GM19463 (cell line): ENCODE results near the gene WDFY3.

Source experiments
- ATAC-seq: cut with Tn5 transposase; IDR thresholded peaks from one replicate; pipeline ENCODE4 v1.9.1; 2021; ENCODE audit warnings: mild to moderate bottlenecking, moderate library complexity; ENCODE audit not compliant: unreplicated experiment

The WDFY3 gene

GRCh38 chr4:84803116-84803515 is 163.4 kb downstream of the WDFY3 start:
- no peak for ATAC-seq

GRCh38 chr4:84800256-84800655 is 166.2 kb downstream of the WDFY3 start:
- no peak for ATAC-seq

GRCh38 chr4:84799318-84799717 is 167.2 kb downstream of the WDFY3 start:
- no peak for ATAC-seq

DNA sequence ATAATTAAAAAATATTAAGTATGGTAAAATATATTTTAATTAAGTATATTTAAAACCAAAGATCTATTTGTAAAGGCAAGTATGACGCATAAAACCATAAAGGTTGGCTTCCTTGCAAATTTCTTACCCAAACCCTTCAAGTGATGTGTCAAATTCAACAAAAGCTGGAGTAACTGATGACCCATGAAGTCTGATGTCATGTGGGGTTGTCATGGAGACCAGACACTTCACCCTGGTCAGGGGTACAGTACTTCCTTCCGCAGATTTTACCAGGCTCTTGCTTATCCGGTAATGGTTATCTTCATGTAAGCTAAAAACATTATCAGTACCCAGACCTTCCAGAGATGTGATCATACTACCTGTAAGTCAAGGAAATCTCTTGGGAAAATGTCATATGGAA is 170.1 kb downstream of the WDFY3 start:
- no peak for ATAC-seq

DNA sequence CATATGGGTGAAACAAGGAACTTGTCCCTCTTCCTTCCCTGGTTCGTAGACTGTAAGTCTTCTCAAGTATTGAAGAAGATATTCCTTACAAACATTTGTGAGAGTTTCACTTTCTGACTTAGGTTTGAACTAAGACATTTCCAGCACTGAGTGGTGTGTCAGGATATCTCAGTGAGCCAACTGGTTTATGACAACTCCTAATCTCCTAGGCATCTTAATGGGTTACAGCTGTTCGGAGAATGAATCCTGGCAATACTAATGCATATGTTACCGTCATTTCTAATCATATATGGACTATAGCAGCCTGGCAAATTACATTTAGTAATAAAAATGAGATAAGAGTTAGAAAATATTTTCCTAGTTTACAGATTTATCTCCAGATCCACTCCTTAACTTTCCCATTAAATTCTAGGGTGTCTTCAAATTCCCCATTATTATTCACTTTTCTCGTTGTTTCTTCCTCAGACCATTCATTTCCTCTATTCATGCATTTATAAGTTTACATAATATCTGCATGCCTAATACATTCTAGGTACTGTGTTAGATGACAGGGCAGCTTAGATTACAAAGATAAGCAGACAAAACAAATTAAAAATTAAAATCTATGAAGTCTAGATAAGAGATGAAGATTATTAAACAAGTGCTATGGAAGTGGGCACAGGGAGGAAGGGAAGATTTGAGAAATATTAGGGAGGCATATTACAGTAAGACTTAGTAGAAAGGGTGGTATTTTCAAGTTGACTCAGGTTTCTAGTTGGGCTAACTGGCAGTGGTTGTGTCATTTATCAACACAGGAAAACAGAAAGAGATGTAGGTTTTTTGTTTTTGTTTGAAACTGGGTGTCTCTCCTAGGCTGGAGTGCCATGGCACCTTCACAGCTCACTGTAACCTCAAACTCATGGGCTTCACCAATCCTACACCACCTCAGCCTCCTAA is 173.9 kb downstream of the WDFY3 start:
- ATAC-seq, result no peak

GRCh38 chr4:84790769-84791565 is 175.5 kb downstream of the WDFY3 start:
- ATAC-seq, result no peak

- ATAC-seq, result no peak
Observed at GRCh38 chr4:84786478-84786877, 180.0 kb downstream of the WDFY3 start.

DNA sequence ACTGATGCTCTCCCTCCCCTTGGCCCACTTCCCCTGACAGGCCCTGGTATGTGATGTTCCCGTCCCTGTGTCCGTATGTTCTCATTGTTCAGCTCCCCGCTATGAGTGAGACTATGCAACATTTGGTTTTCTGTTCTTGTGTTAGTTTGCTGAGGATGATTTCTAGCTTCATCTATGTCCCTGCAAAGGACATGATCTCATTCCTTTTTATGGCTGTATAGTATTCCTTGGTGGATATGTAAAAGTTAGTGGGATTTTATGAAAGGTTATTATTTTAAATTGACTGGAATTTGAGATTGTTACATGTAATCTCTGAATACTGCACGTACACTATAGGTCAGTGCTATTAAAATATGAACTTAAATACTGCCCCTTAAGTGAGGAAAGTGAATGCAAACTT is 184.0 kb downstream of the WDFY3 start:
- ATAC-seq, result no peak

DNA sequence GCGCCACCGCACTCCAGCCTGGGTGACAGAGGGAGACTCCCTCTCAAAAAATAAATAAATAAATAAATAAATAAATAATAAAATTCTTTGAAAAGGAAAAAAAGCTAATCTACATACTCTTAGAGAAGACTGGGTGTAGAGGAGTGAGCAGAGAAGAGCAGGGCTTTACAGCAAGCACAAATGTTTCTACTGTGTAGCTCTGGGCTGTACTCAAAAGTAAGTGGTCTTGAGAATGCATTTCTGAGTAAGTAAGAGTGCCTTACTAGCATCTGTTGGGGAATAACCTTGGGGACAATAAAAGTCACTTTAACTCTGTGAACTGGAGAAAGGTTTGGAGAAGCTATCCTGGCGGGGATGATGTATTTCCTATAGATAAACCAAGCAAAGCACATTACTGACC is 185.8 kb downstream of the WDFY3 start:
- no peak for ATAC-seq

DNA sequence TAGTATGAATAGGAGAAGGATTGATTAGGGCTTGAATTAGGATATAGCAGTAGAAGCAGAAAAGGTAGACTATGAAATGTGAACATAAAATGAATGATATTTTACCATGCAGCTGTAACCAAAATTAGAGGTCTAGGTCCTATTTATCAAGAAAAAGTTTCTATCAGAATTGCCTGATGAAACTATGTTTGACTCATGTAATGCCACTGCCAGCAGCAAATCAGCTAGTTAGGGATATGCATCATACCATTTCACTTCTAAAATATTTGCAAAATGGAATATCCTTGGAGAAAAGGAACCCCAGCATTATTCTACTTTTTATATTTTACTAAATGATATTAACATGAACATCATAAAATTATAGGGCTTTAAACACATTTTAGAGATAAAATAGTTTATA is 188.4 kb downstream of the WDFY3 start:
- ATAC-seq, result no peak

DNA sequence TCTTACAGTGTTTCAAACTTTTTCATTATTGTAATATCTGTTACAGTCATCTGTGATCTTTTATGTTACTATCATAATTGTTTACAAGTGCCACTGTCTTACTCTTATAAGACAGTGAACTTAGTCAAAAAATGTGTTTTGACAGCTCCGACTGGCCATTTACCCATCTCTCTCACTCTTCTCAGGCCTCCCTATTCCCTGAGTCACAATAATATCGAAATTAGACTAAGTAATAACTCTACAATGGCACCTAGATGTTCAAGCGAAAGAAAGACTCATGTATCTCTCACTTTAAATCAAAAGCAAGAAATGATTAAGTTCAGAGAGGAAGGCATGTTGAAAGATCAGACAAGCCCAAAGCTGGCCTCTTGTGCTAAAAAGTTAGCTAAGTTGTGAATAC is 199.3 kb downstream of the WDFY3 start:
- no peak for ATAC-seq

DNA sequence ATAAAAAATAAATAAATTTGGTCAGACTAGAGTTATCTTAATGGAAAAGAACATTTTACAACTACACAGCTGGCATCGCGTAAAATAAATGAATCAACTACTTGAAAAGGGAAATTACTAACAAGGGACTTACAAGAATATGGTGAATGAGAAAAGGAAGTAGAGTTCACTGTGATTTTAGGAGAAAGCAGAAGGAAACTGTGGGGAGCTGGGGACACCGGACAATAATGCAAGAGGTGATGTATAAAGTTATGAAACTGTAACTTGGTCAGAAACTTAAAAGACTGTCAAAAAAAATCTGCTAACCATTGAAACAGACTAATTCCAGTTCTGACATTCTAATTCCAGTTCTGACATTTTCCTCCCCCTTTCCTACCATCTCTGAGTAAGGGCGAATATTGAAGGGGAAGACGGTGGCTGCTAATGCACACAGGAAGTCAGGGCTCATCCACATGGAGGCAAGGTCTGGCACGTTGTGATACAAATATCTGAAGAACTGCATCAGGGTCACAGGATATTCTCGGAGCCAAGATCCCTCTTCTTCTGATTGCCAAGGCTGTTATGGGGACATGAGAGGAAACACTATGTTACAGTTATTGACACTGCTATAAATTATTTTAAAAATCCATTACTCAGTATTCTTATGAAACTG is 213.0 kb downstream of the WDFY3 start:
- no peak for ATAC-seq

DNA sequence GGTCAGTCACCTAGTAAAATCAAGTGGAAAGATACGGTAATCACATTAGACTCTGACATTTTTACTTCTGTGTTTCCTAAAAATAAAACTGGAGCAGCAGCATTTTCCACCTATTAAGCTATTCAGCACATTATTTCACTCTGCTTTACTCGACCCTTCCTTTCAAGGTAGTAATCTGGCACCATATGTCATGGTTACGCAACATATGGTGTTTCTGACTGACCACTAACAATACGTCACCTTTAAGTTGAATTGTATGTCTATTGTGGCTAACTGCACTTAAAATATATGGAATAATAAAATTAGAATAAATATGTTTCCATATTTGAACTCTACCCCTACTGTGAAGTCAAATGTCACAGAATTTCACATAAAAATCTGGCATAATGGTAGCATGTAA is 214.8 kb downstream of the WDFY3 start:
- ATAC-seq, result no peak

- ATAC-seq, result no peak
Observed at GRCh38 chr4:84750960-84751283, 215.6 kb downstream of the WDFY3 start.

- peak; percentile 70 for ATAC-seq
Observed at GRCh38 chr4:84750260-84750959, 216.1 kb downstream of the WDFY3 start.

GRCh38 chr4:84740057-84740456 is 226.4 kb downstream of the WDFY3 start:
- no peak for ATAC-seq

DNA sequence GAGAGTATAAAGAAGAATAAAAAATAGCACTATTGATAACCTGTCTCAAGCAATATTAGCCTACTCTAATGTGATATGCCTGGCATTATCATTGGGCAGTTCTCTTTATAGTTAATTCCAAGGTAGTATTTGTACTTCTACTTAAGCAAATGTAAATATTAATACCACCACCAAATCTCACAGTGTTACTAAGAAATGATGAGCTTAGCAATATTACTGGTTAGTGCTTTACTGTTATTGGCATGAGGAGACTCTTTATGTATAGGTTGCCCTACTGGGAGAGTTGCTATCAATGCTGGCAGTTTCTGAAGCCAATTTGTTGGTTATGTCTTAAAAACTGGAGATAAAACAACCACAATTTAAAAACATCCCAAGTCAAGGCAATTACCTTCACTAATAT is 227.9 kb downstream of the WDFY3 start:
- no peak for ATAC-seq

DNA sequence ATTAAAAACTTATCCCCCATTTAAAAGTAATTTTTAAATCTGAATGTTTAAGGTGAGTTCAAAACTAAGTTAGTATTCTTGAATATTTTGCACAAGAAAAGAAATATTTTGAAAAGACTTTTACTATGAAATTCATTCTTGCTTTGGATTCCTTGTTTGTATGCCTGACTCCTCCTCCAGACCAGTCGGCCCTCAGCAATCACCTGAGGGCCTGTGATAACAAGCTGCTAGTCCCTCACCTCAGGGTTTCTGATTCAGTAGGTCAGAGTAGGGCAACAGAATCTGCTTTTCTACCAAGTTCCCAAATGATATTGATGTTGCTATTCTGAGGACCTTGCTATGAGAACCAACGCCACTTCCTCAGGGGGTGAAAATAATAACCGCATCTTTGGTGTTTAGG is 228.8 kb downstream of the WDFY3 start:
- no peak for ATAC-seq

DNA sequence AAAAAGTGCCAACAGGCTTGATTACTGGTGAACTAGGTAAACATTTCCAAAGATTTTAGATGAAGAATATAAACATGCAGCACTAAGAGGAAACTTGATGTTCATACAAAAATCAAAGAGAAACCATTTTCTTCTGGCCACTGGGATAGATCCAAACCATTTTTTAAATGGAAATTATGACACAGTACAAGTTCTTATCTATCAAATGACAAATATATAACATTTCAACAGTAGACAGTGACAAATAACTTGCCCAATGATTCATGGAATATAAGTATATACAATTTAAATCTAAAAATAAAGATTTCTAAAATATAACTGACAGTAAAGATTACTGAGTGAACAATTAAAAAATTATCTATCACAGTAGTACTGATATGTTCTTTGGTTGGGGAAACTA is 232.5 kb downstream of the WDFY3 start:
- ATAC-seq, result no peak

DNA sequence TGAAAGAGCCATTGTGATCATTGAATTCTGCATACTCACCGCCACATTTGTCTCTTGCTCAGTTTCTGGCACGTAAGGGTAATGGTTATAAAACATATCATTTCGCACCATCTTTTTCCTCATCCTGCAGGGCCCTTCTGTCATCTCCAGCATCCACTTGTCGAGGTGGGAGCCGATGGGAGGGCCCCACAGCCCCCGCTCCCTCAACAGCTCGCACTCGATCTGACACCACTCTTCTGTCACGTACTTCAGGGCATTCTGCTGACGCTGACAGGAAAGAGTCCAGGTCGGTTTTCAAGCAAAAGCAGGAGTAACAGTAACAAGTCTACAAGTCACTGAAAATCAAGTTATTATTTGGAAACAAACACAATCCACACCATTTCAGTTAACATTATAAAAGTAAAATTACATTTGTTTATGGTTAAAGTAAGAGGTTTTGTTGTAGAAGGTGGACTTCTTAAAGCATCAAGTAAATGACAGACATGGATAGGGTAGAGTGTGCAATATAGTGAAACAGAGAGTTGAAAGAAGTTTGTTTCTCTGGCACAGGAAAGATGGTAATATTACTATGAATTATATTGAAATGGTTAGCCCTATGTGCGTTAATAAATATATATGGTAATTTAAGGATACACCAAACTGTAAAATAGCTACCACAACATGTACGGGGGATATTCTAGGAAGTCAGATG is 233.0 kb downstream of the WDFY3 start:
- no peak for ATAC-seq

GRCh38 chr4:84730375-84730774 is 236.1 kb downstream of the WDFY3 start:
- ATAC-seq, result no peak
